Measurements from ENCODE around the gene PSMD1.

- TF ChIP-seq CTCF (IDR thresholded peaks at IDR 0.05) (no peak), POLR2A (IDR thresholded peaks at IDR 0.05) (no peak)
These were observed 106.3 kb downstream of the PSMD1 start for GRCh38 chr2:231163011-231163410.
